ENCODE results near the gene NRIP3. TPM values are rescaled to one million over a fixed set of nuclear protein-coding genes. Genes with fewer than 3 reads are reported as not detected.

The NRIP3 gene
- total and polyA plus RNA-seq, 5 donors from 2014 or later = 0.38 to 3.4 (median 0.63) TPM; not detected in 1

DNA sequence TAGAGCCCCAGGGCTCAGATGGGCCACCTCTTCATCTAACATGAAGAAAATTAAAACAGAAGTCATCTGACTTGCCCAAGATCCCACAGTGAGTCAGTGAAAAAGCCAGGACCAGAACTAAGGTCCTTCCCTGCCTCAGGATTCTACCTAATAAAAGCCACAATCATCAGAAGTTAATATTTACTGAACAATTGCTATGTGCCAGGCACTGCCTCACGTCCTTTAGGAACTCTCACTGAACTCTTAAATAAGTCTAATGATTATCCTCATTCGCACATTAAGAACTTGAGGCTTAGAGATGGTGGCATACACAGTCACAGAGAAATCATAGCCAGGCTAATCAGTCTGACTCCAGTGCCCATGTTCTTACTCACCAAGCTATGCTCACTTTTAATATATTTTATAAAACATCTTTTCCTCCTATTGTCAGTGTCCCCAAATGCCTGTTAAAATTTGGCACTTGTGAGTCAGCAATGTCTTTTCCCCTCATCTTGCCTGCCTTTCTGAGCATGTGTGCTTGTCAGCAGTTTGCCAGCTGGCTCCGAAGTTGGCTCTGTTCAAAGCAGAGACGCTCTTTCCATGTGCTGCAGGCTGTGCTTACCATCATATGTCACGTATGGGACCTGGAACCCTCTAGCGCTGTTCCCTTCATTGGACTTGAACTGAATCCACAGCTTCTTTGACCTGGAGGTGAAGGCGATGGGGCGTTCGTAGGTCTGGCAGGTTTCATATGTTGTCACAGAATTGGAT, 21.5 kb upstream of the NRIP3 start:
- Mint-ChIP-seq H3K4me3 (no peak overlapping the region), H3K27ac (no peak overlapping the region), H3K36me3 (peaks cover 4% of the 10 kb centered on the region), H3K27me3 (peaks cover 29% of the 10 kb centered on the region), H3K4me1 (no peaks in the 10 kb centered on the region), H3K9me3 (peaks cover 0 to 2% (median 0%) of the 10 kb centered on the region in 7 donors)
- ATAC-seq (ENCODE audit: low read depth in 2 of 2) (no peak), DNase-seq (no peak)
- no peaks in the 10 kb centered on the region for H3K4me1 ChIP-seq (ENCODE audit: control insufficient read depth, insufficient read depth, low read length, poor library complexity, severe bottlenecking)
- no peaks in the 10 kb centered on the region for H3K9me3 ChIP-seq (ENCODE audit: control insufficient read depth in 2 of 2, low read length in 2 of 2)
- H3K27ac ChIP-seq (ENCODE audit: insufficient read depth, low read length, poor library complexity, severe bottlenecking) = no peak overlapping the region
- no peak overlapping the region for H3K4me3 ChIP-seq (ENCODE audit: low read depth, low read length)
- H3K36me3 ChIP-seq (ENCODE audit: control insufficient read depth, insufficient read depth, low read length) = no peaks in the 10 kb centered on the region
- H3K27me3 ChIP-seq (ENCODE audit: control insufficient read depth, insufficient read depth, low read length) = peaks cover 2% of the 10 kb centered on the region

DNA sequence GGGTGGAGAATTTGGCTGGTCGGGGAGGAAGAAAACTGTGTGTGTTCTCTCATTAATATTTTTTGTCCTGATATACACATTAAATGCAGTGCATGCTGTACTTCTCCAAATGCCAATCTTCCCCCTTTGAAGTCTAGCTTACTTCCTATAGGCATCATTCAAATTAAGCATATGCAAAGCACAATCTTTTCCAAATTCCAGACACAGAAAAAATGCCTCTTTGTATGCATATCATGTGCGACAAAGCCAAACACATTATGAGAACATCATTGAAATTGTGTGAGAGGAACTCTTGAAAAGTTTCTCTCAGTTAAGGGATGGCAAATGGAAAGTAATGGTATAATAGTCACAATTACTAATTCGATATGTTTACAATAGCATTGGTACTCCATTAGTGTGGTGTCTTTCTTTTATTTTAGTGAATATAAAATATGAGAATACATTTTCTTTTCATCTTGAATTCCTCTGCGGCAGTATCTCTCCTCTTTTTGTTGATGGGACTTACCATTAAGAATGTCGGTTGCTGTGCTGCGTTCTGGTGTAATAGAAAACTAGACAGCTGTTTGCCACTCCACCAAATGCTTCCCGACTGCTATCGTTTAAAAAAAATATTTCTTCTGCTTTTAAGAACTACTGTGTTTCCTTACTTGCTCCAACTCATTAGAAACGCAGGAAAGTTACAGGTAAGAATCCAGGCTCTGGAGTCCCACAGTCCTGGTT, 19.3 kb upstream of the NRIP3 start:
- no peaks in the 10 kb centered on the region for H3K36me3 ChIP-seq (ENCODE audit: control insufficient read depth, insufficient read depth, low read length)
- Mint-ChIP-seq H3K27me3 (peaks cover 25% of the 10 kb centered on the region), H3K9me3 (no peaks in the 10 kb centered on the region), H3K27ac (no peak overlapping the region), H3K36me3 (peaks cover 4% of the 10 kb centered on the region), H3K4me1 (no peaks in the 10 kb centered on the region), H3K4me3 (peak overlapping the region in 1 of 4 donors; percentile 8)
- no peak overlapping the region for H3K4me3 ChIP-seq (ENCODE audit: low read depth, low read length)
- no peak overlapping the region for H3K27ac ChIP-seq (ENCODE audit: insufficient read depth, low read length, poor library complexity, severe bottlenecking)
- no peaks in the 10 kb centered on the region for H3K4me1 ChIP-seq (ENCODE audit: control insufficient read depth, insufficient read depth, low read length, poor library complexity, severe bottlenecking)
- no peaks in the 10 kb centered on the region for H3K9me3 ChIP-seq (ENCODE audit: control insufficient read depth in 2 of 2, low read length in 2 of 2)
- no peak for DNase-seq
- H3K27me3 ChIP-seq (ENCODE audit: control insufficient read depth, insufficient read depth, low read length) = peaks cover 2% of the 10 kb centered on the region
- ATAC-seq (ENCODE audit: low read depth in 2 of 2) = no peak

DNA sequence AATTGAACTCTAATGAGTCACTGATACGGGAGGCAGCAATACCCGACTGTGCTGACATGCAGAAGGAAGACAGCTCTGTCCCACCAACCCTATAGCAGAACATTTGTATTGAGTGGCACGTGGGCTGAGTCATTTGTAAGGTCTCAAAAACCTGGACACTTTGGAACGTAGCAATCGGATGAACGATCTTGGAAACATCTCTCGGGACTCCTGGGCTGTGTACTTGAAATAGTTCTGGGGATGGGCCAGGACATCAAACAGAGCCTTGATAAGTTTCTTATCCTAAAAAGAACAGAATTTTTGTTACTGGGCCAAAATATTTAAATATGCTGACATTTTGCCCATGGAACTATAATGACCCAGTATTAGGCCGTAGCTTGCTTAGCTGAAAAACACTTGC, 17.1 kb upstream of the NRIP3 start:
- Mint-ChIP-seq H3K27me3 (peaks cover 20% of the 10 kb centered on the region), H3K4me1 (peaks cover 0 to 5% (median under 1%) of the 10 kb centered on the region in 4 donors), H3K27ac (peak overlapping the region in 1 of 3 donors; percentile 6), H3K9me3 (no peaks in the 10 kb centered on the region), H3K4me3 (no peak overlapping the region), H3K36me3 (peaks cover 4% of the 10 kb centered on the region)
- H3K27ac ChIP-seq (ENCODE audit: insufficient read depth, low read length, poor library complexity, severe bottlenecking) = no peak overlapping the region
- no peak overlapping the region for H3K4me3 ChIP-seq (ENCODE audit: low read depth, low read length)
- no peaks in the 10 kb centered on the region for H3K9me3 ChIP-seq (ENCODE audit: control insufficient read depth in 2 of 2, low read length in 2 of 2)
- ATAC-seq (ENCODE audit: low read depth in 2 of 2) (no peak), DNase-seq (no peak)
- H3K36me3 ChIP-seq (ENCODE audit: control insufficient read depth, insufficient read depth, low read length) = no peaks in the 10 kb centered on the region
- no peaks in the 10 kb centered on the region for H3K4me1 ChIP-seq (ENCODE audit: control insufficient read depth, insufficient read depth, low read length, poor library complexity, severe bottlenecking)
- peaks cover 2% of the 10 kb centered on the region for H3K27me3 ChIP-seq (ENCODE audit: control insufficient read depth, insufficient read depth, low read length)

DNA sequence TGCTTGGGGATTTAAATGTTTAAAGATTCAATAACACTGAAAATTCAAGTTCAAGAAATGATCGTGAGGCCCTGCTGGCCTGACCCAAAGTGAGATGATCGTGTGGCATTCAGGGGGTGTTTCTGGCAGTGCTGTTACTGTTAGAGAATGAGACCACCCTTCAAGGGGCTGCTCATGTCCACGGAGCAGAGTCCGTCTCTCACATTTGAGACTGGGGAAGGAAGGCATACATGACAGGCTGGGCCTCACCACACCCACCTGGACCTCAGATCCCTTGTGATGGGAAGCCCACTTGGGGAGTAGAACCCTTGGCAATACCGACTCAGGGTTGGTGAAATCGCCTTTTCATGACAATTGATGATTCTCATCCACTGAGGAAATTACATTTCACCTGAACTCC, 16.1 kb upstream of the NRIP3 start:
- DNase-seq = no peak
- Mint-ChIP-seq H3K9me3 (no peaks in the 10 kb centered on the region), H3K27ac (no peak overlapping the region), H3K4me3 (no peak overlapping the region), H3K4me1 (peaks cover 0 to 5% (median under 1%) of the 10 kb centered on the region in 4 donors), H3K36me3 (peaks cover 4% of the 10 kb centered on the region), H3K27me3 (peaks cover 18% of the 10 kb centered on the region)
- ATAC-seq (ENCODE audit: low read depth in 2 of 2) = no peak
- H3K36me3 ChIP-seq (ENCODE audit: control insufficient read depth, insufficient read depth, low read length) = no peaks in the 10 kb centered on the region
- no peaks in the 10 kb centered on the region for H3K9me3 ChIP-seq (ENCODE audit: control insufficient read depth in 2 of 2, low read length in 2 of 2)
- H3K27ac ChIP-seq (ENCODE audit: insufficient read depth, low read length, poor library complexity, severe bottlenecking) = no peak overlapping the region
- H3K4me3 ChIP-seq (ENCODE audit: low read depth, low read length) = no peak overlapping the region
- no peaks in the 10 kb centered on the region for H3K4me1 ChIP-seq (ENCODE audit: control insufficient read depth, insufficient read depth, low read length, poor library complexity, severe bottlenecking)
- peaks cover 2% of the 10 kb centered on the region for H3K27me3 ChIP-seq (ENCODE audit: control insufficient read depth, insufficient read depth, low read length)

DNA sequence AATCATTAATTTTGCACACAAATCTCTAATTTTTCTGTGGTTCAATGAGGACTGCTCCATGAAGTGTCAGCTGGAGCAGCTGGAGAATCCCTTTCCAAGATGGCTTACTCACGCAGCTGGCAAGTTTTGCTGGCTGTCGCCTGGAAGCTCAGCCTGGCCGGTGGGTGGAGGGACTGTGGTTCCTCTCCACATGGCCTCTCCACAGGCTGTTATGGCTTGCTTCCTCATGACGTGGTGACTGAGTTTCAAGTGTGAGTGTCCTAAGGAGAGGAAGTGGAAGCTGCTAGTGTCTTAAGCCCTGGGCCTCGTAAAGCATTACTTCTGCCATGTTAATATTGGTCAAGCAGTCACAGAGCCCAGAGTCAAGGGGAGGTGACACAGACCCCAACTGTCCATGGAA, 14.0 kb upstream of the NRIP3 start:
- H3K4me3 Mint-ChIP-seq = no peak overlapping the region
- Histone ChIP-seq H3K27me3 (ENCODE audit: control insufficient read depth, insufficient read depth, low read length) (peaks cover 7% of the 10 kb centered on the region), H3K36me3 (ENCODE audit: control insufficient read depth, insufficient read depth, low read length) (no peaks in the 10 kb centered on the region), H3K4me3 (ENCODE audit: low read depth, low read length) (no peak overlapping the region), H3K9me3 (ENCODE audit: control insufficient read depth in 2 of 2, low read length in 2 of 2) (no peaks in the 10 kb centered on the region), H3K4me1 (ENCODE audit: control insufficient read depth, insufficient read depth, low read length, poor library complexity, severe bottlenecking) (no peaks in the 10 kb centered on the region), H3K27ac (ENCODE audit: insufficient read depth, low read length, poor library complexity, severe bottlenecking) (no peak overlapping the region)
- no peak for ATAC-seq (ENCODE audit: low read depth in 2 of 2)
- H3K27me3 Mint-ChIP-seq = peaks cover 11% of the 10 kb centered on the region
- H3K36me3 Mint-ChIP-seq = peaks cover 4% of the 10 kb centered on the region
- no peak overlapping the region for H3K27ac Mint-ChIP-seq
- peaks cover 0 to 3% (median 0%) of the 10 kb centered on the region in 7 donors for H3K9me3 Mint-ChIP-seq
- H3K4me1 Mint-ChIP-seq = peaks cover 0 to 5% (median under 1%) of the 10 kb centered on the region in 4 donors
- DNase-seq = no peak

DNA sequence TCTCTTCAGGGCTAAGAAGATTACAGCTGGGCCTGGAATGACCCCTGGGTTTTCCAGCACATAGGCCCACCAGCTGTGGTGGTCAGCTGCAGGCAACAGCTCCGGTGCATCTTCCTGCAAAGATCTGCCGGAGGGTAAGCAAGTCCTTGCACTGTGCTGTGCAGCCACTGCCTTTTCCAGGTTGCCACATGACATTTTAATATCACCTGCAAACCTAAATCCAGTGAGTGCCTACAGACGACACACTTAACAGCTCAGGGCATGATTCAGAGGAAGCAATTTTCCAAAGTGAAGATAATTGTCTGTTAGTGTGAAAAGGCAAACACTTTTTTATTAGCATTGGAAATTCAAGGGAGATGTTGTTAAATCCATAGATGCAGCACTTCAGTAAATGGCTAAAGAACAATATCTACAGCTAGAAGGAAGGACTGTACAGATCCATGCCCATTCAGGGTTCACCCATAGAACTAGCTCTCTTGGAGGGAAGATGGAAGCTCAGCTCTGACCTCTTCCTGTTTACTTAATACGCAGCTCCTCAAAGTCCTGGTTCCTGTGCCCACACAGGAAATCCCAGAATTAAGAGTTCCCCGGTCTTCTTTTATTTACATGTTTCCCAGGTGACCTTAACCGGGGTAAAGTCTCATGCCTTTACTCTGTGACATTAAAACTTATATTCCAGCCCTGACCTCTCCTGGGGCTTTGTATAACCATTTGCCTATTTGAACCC, 13.3 kb upstream of the NRIP3 start:
- Histone ChIP-seq H3K27me3 (ENCODE audit: control insufficient read depth, insufficient read depth, low read length) (peaks cover 7% of the 10 kb centered on the region), H3K9me3 (ENCODE audit: control insufficient read depth in 2 of 2, low read length in 2 of 2) (no peaks in the 10 kb centered on the region), H3K4me3 (ENCODE audit: low read depth, low read length) (no peak overlapping the region), H3K4me1 (ENCODE audit: control insufficient read depth, insufficient read depth, low read length, poor library complexity, severe bottlenecking) (no peaks in the 10 kb centered on the region), H3K27ac (ENCODE audit: insufficient read depth, low read length, poor library complexity, severe bottlenecking) (no peak overlapping the region), H3K36me3 (ENCODE audit: control insufficient read depth, insufficient read depth, low read length) (no peaks in the 10 kb centered on the region)
- Mint-ChIP-seq H3K36me3 (peaks cover 3% of the 10 kb centered on the region), H3K4me3 (no peak overlapping the region), H3K27ac (no peak overlapping the region), H3K4me1 (peaks cover 0 to 5% (median under 1%) of the 10 kb centered on the region in 4 donors), H3K27me3 (peaks cover 9% of the 10 kb centered on the region), H3K9me3 (peaks cover 0 to 3% (median 0%) of the 10 kb centered on the region in 7 donors)
- DNase-seq = no peak
- no peak for ATAC-seq (ENCODE audit: low read depth in 2 of 2)

DNA sequence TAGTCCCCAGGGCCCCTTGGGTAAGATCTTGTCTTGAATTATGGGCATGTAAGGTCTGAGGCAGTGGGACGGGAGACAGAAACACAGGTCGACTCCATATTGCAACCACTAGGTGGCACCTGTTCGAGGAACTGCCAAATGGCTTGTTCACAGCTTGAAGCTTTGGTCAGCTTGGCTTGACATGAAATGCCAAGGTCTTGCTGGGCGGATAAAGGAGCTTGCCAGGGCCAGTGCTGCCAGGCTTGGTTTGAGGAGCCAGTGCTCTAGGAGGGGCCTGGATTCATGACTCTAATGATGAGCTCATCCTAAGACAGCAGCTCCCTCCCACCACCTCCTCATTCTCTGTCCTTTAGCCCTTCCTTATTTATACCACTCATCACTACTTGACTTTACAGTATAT, 11.9 kb upstream of the NRIP3 start:
- H3K27ac ChIP-seq (ENCODE audit: insufficient read depth, low read length, poor library complexity, severe bottlenecking) = no peak overlapping the region
- no peaks in the 10 kb centered on the region for H3K9me3 ChIP-seq (ENCODE audit: control insufficient read depth in 2 of 2, low read length in 2 of 2)
- DNase-seq (peak; percentile 22 to 78 (median 56)), ATAC-seq (ENCODE audit: low read depth in 2 of 2) (peak; percentile 68 to 79)
- H3K4me1 ChIP-seq (ENCODE audit: control insufficient read depth, insufficient read depth, low read length, poor library complexity, severe bottlenecking) = no peaks in the 10 kb centered on the region
- peaks cover 0 to 5% (median under 1%) of the 10 kb centered on the region in 4 donors for H3K4me1 Mint-ChIP-seq
- H3K4me3 ChIP-seq (ENCODE audit: low read depth, low read length) = no peak overlapping the region
- H3K36me3 ChIP-seq (ENCODE audit: control insufficient read depth, insufficient read depth, low read length) = no peaks in the 10 kb centered on the region
- H3K27me3 Mint-ChIP-seq = peaks cover 15% of the 10 kb centered on the region
- no peaks in the 10 kb centered on the region for H3K36me3 Mint-ChIP-seq
- peaks cover 0 to 3% (median 0%) of the 10 kb centered on the region in 7 donors for H3K9me3 Mint-ChIP-seq
- H3K27me3 ChIP-seq (ENCODE audit: control insufficient read depth, insufficient read depth, low read length) = peaks cover 7% of the 10 kb centered on the region
- H3K4me3 Mint-ChIP-seq = no peak overlapping the region
- no peak overlapping the region for H3K27ac Mint-ChIP-seq
